Upper lobe of left lung (tissue), 4 donors: ENCODE measurements around the gene WTAP.

Source experiments
- EP300 ChIP-seq, 4 donors: sonication (generic); formaldehyde crosslinking; IDR thresholded peaks; one replicate each; pipeline ENCODE4 v1.5.1; 2017; ENCODE audit warnings: antibody characterized with exemption in 4 of 4, control low read depth in 2 of 4
- POLR2A ChIP-seq, 4 donors: fragments of 450-650 bp; IDR thresholded peaks; one replicate each; pipeline ENCODE4 v1.5.1; 2016 to 2017; ENCODE audit warnings: antibody characterized with exemption in 4 of 4, mild to moderate bottlenecking in 2 of 4
- TF ChIP-seq, protein P1 (sequence below), 6 experiments: fragments of 450-650 bp in 4 of 6; fragments of 200-600 bp in 2 of 6; sonication (generic) in 2 of 6; IDR thresholded peaks; one replicate each; pipeline ENCODE4 v1.5.1; 2016 to 2019; ENCODE audit warnings: antibody characterized with exemption in 6 of 6

DNA sequence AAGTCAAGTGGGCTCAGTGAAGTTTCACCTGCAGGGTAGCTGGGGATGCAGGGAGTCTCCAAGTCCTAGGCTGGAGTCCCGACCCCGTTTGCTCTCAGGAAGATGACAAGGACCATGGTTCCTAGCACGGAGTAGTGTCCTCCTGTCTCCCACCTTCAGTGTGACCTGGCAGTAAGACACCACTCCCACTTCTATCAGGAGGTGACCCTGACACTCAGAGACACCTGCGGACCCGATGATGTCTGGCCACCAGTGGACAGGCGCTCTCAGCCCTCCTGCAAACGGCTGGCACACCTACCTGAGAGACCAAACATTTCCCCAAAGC lies 35.4 kb upstream of the WTAP start:
- TF ChIP-seq EP300 (IDR thresholded peaks at IDR 0.05) (no peak), POLR2A (IDR thresholded peaks at IDR 0.05) (no peak)
- TF ChIP-seq, protein P1, sequence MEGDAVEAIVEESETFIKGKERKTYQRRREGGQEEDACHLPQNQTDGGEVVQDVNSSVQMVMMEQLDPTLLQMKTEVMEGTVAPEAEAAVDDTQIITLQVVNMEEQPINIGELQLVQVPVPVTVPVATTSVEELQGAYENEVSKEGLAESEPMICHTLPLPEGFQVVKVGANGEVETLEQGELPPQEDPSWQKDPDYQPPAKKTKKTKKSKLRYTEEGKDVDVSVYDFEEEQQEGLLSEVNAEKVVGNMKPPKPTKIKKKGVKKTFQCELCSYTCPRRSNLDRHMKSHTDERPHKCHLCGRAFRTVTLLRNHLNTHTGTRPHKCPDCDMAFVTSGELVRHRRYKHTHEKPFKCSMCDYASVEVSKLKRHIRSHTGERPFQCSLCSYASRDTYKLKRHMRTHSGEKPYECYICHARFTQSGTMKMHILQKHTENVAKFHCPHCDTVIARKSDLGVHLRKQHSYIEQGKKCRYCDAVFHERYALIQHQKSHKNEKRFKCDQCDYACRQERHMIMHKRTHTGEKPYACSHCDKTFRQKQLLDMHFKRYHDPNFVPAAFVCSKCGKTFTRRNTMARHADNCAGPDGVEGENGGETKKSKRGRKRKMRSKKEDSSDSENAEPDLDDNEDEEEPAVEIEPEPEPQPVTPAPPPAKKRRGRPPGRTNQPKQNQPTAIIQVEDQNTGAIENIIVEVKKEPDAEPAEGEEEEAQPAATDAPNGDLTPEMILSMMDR (IDR thresholded peaks at IDR 0.05) = no peak
